ENCODE results near the gene LEFTY1. TPM values are rescaled to one million over a fixed set of nuclear protein-coding genes. Genes with fewer than 3 reads are reported as not detected.

The LEFTY1 gene
- total RNA-seq, 1 experiment from 2014 or later, result 0.64 TPM

DNA sequence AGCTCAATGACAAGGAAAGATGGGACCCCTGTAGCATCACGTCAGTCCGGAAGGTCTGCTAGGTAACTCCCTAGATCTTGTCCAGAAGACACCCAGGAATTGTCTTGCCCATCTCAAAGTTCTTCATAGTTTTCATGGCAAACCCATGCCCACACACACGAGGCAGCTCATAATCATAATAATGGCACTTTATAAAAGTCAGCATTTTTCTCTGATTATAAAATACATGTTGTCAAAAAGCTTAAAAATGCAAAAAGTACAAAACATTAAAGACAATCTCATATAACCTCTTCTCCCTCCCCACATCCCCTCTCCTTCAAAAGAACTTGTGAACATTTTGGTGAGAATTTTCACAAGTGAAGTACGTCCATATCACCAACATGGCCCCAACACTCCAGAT lies 48.2 kb downstream of the LEFTY1 start:
- ATAC-seq (no peak), DNase-seq (ENCODE audit: low read depth, low spot score) (no peak)
- RAD21 ChIA-PET (ENCODE audit: low non-redundant PET in 1 of 2, low total read pairs in 2 of 2, uncharacterized antibody in 2 of 2, unreplicated experiment in 2 of 2), result no interaction called here
- Histone ChIP-seq H3K9me3 (ENCODE audit: control insufficient read depth in 1 of 2, insufficient read depth in 1 of 2, low read depth in 1 of 2, low read length in 2 of 2) (no peaks in the 10 kb centered on the region), H3K36me3 (ENCODE audit: control insufficient read depth in 1 of 2, insufficient read depth in 2 of 2, low read length in 2 of 2) (peaks cover 0 to 4% of the 10 kb centered on the region in 2 experiments; a peak in 1 of 4 replicates), H3K9me2 (ENCODE audit: insufficient read depth) (no peaks in the 10 kb centered on the region), H3K4me1 (ENCODE audit: control insufficient read depth in 1 of 2, insufficient read depth in 2 of 2, low read length in 2 of 2) (0 out of 4 replicates have a peak, but pooled peaks cover 0 to 3% of the 10 kb centered on the region in 2 experiments), H3K4me2 (ENCODE audit: low read length) (no peak overlapping the region), H3K79me2 (ENCODE audit: insufficient read depth, low read length) (no peaks in the 10 kb centered on the region), H3K4me3 (replicated peaks in 1 of 2; ENCODE audit: low read depth in 1 of 2, low read length in 2 of 2) (no peak overlapping the region), H3K27ac (ENCODE audit: low read depth, low read length) (no peak overlapping the region), H3K27me3 (ENCODE audit: insufficient read depth, low read length) (no peaks in the 10 kb centered on the region), H3K9ac (ENCODE audit: low read length) (no peak overlapping the region), H2AFZ (ENCODE audit: low read depth, low read length, poor library complexity, severe bottlenecking) (no peak overlapping the region), H4K20me1 (ENCODE audit: insufficient read depth) (no peaks in the 10 kb centered on the region)
- CTCF ChIA-PET, result no interaction called here
- POLR2A ChIA-PET, result no interaction called here
- TF ChIP-seq JUND (IDR thresholded peaks at IDR 0.05) (no peak), ZFX (IDR thresholded peaks at IDR 0.05) (no peak), TCF7L2 (IDR thresholded peaks at IDR 0.05; ENCODE audit: borderline replicate concordance, extremely low read depth, insufficient read depth, insufficient read length) (no peak), ZNF274 (IDR thresholded peaks at IDR 0.05; ENCODE audit: low read depth, low read length) (no peak), POLR2A (IDR thresholded peaks at IDR 0.05; ENCODE audit: borderline replicate concordance, extremely low read depth, insufficient read depth, insufficient read length) (no peak), ZBTB33 (IDR thresholded peaks at IDR 0.05; ENCODE audit: extremely low read depth, insufficient replicate concordance, low read length) (no peak), RAD21 (IDR thresholded peaks at IDR 0.05; ENCODE audit: low read depth) (no peak), EGR1 (IDR thresholded peaks at IDR 0.05; ENCODE audit: low read depth) (no peak), CEBPB (IDR thresholded peaks at IDR 0.05; ENCODE audit: low read depth) (no peak), SIN3A (IDR thresholded peaks at IDR 0.05; ENCODE audit: low read depth) (no peak), EZH2 (IDR thresholded peaks at IDR 0.05) (no peak), FOSL1 (IDR thresholded peaks at IDR 0.05; ENCODE audit: low read depth) (no peak)
- TF ChIP-seq, protein P1, sequence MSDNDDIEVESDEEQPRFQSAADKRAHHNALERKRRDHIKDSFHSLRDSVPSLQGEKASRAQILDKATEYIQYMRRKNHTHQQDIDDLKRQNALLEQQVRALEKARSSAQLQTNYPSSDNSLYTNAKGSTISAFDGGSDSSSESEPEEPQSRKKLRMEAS (IDR thresholded peaks at IDR 0.05), result no peak
- no TSS peak for BruUV-seq (replicated peaks)
- intact Hi-C loops (cut with micrococcal nuclease), result loop anchor here (10.0 kb wide), 1 partner anchor 286 kb away; no protein-coding TSS in a partner anchor

Measured in HCT116 (cell line).